ENCODE measurements around the gene GYG2.

GYG2 gene

DNA sequence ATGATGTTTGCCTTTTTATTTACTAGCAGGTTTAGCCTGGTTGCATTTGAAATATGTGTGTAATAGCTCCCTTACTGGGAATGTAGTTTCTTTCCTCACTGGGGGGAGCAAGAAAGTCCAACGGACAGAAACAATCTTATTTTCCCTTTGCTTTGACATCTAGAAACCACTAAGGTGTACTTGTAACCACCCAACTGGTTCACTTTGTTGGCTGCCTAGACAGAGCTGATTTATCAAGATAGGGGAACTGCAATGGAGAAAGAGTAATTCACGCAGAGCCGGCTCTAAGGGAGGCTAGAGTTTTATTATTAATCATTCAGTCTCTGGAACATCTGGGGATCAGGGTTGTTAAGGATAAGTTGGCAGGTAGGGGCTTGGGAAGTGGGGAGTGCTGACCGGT, 46.6 kb upstream of the GYG2 start (continued):
- TF ChIP-seq, protein P1, sequence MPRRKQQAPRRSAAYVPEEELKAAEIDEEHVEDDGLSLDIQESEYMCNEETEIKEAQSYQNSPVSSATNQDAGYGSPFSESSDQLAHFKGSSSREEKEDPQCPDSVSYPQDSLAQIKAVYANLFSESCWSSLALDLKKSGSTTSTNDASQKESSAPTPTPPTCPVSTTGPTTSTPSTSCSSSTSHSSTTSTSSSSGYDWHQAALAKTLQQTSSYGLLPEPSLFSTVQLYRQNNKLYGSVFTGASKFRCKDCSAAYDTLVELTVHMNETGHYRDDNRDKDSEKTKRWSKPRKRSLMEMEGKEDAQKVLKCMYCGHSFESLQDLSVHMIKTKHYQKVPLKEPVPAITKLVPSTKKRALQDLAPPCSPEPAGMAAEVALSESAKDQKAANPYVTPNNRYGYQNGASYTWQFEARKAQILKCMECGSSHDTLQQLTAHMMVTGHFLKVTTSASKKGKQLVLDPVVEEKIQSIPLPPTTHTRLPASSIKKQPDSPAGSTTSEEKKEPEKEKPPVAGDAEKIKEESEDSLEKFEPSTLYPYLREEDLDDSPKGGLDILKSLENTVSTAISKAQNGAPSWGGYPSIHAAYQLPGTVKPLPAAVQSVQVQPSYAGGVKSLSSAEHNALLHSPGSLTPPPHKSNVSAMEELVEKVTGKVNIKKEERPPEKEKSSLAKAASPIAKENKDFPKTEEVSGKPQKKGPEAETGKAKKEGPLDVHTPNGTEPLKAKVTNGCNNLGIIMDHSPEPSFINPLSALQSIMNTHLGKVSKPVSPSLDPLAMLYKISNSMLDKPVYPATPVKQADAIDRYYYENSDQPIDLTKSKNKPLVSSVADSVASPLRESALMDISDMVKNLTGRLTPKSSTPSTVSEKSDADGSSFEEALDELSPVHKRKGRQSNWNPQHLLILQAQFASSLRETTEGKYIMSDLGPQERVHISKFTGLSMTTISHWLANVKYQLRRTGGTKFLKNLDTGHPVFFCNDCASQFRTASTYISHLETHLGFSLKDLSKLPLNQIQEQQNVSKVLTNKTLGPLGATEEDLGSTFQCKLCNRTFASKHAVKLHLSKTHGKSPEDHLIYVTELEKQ (tag by site-specific recombination; IDR thresholded peaks at IDR 0.05; ENCODE audit: borderline replicate concordance) = no peak
- TF ChIP-seq ZBTB6 (tag by site-specific recombination; IDR thresholded peaks at IDR 0.05) (no peak), GLIS1 (tag by site-specific recombination; IDR thresholded peaks at IDR 0.05) (no peak), ZNF416 (tag by site-specific recombination; IDR thresholded peaks at IDR 0.05) (no peak), ZNF776 (tag by site-specific recombination; IDR thresholded peaks at IDR 0.05; ENCODE audit: borderline replicate concordance) (no peak)

- Histone ChIP-seq H3K4me1 (ENCODE audit: control insufficient read depth, insufficient read depth, low read length) (no peaks in the 10 kb centered on the region), H3K27ac (ENCODE audit: extremely low read depth, low read depth, low read length) (no peak overlapping the region), H3K4me3 (ENCODE audit: low read depth, low read length) (no peak overlapping the region), H3K36me3 (ENCODE audit: control insufficient read depth in 2 of 2, insufficient read depth in 1 of 2, low read length in 2 of 2) (no peaks in the 10 kb centered on the region), H3K9me3 (ENCODE audit: control insufficient read depth, insufficient read depth, low read depth, low read length) (no peaks in the 10 kb centered on the region)
- TF ChIP-seq ZNF138 (tag by site-specific recombination; IDR thresholded peaks at IDR 0.05; ENCODE audit: borderline replicate concordance) (no peak), ZNF521 (tag by site-specific recombination; IDR thresholded peaks at IDR 0.05) (no peak), ZNF121 (tag by site-specific recombination; IDR thresholded peaks at IDR 0.05) (no peak), RBAK (tag by site-specific recombination; IDR thresholded peaks at IDR 0.05) (no peak), ZNF362 (tag by site-specific recombination; IDR thresholded peaks at IDR 0.05) (no peak), ZBTB6 (tag by site-specific recombination; IDR thresholded peaks at IDR 0.05) (no peak), ZBTB44 (tag by site-specific recombination; IDR thresholded peaks at IDR 0.05) (no peak)
- ChIA-PET CTCF (no interaction called here), POLR2A (no interaction called here)
These were observed 46.0 kb upstream of the GYG2 start for GRCh38 chrX:2782778-2783177.

- Histone ChIP-seq H3K4me3 (ENCODE audit: low read depth, low read length) (no peak overlapping the region), H3K27ac (ENCODE audit: extremely low read depth, low read depth, low read length) (no peak overlapping the region), H3K9me3 (ENCODE audit: control insufficient read depth, insufficient read depth, low read depth, low read length) (no peaks in the 10 kb centered on the region), H3K4me1 (ENCODE audit: control insufficient read depth, insufficient read depth, low read length) (no peaks in the 10 kb centered on the region), H3K36me3 (ENCODE audit: control insufficient read depth in 2 of 2, insufficient read depth in 1 of 2, low read length in 2 of 2) (no peaks in the 10 kb centered on the region)
- CTCF ChIA-PET = no interaction called here
- TF ChIP-seq ZSCAN16 (tag by site-specific recombination; IDR thresholded peaks at IDR 0.05) (no peak), SALL2 (tag by site-specific recombination; IDR thresholded peaks at IDR 0.05; ENCODE audit: borderline replicate concordance) (no peak), ZNF366 (tag by site-specific recombination; conservative IDR thresholded peaks at IDR 0.05) (no peak), ZNF629 (tag by site-specific recombination; IDR thresholded peaks at IDR 0.05) (no peak)
- POLR2A ChIA-PET = no interaction called here
These were observed 44.7 kb upstream of the GYG2 start for GRCh38 chrX:2784026-2784425.

Measured in HEK293 (cell line).